Mesendoderm (in vitro differentiated cells): ENCODE measurements around the gene KLC3.

Experiments used
- DNase-seq: peaks from one replicate; pipeline ENCODE4 v3.0.0; 2013
- H2AK5ac ChIP-seq: 2 replicates; pipeline ENCODE4 v1.6.1; 2013; ENCODE audit warnings: low read length, inconsistent platforms
- H2BK120ac ChIP-seq: 2 replicates; pipeline ENCODE4 v1.6.1; 2013; ENCODE audit warnings: low read depth, mild to moderate bottlenecking, low read length, moderate library complexity, mixed read lengths
- H2BK15ac ChIP-seq: replicated peaks from 2 replicates; pipeline ENCODE4 v1.6.1; 2013; ENCODE audit warnings: low read depth, mild to moderate bottlenecking, moderate library complexity
- H2BK5ac ChIP-seq: 2 replicates; pipeline ENCODE4 v1.6.1; 2013; ENCODE audit warnings: low read length, inconsistent platforms
- H3K18ac ChIP-seq: 2 replicates; pipeline ENCODE4 v1.6.1; 2013; ENCODE audit warnings: mild to moderate bottlenecking, low read length, mixed read lengths
- H3K23ac ChIP-seq: one replicate; pipeline ENCODE4 v1.6.1; 2013; ENCODE audit warnings: low read length
- H3K27ac ChIP-seq: 2 replicates; pipeline ENCODE4 v1.5.1; 2013; ENCODE audit warnings: low read depth, mild to moderate bottlenecking, inconsistent platforms, low read length, moderate library complexity
- H3K27me3 ChIP-seq: 2 replicates; pipeline ENCODE4 v1.6.1; 2013; ENCODE audit warnings: low read length, control low read depth, mild to moderate bottlenecking, inconsistent platforms; ENCODE audit not compliant: insufficient read depth, poor library complexity
- H3K36me3 ChIP-seq: 2 replicates; pipeline ENCODE4 v1.6.1; 2013; ENCODE audit warnings: low read length, inconsistent platforms; ENCODE audit not compliant: control insufficient read depth, insufficient read depth
- H3K4ac ChIP-seq: one replicate; pipeline ENCODE4 v1.6.1; 2013; ENCODE audit warnings: low read depth, mild to moderate bottlenecking, low read length, moderate library complexity
- H3K4me1 ChIP-seq: 2 replicates; pipeline ENCODE4 v1.6.1; 2013; ENCODE audit warnings: low read depth, low read length, inconsistent platforms; ENCODE audit not compliant: control insufficient read depth
- H3K4me2 ChIP-seq: 2 replicates; pipeline ENCODE4 v1.6.1; 2013; ENCODE audit warnings: low read length
- H3K4me3 ChIP-seq: 2 replicates; pipeline ENCODE4 v1.5.1; 2013; ENCODE audit warnings: mild to moderate bottlenecking, low read length
- H3K56ac ChIP-seq: one replicate; pipeline ENCODE4 v1.6.1; 2013; ENCODE audit warnings: low read length
- H3K79me1 ChIP-seq: 2 replicates; pipeline ENCODE4 v1.6.1; 2013; ENCODE audit warnings: low read length, inconsistent platforms
- H3K79me2 ChIP-seq: 2 replicates; pipeline ENCODE4 v1.6.1; 2013; ENCODE audit warnings: mild to moderate bottlenecking, low read length; ENCODE audit not compliant: control insufficient read depth, insufficient read depth
- H3K9ac ChIP-seq: 2 replicates; pipeline ENCODE4 v1.6.1; 2013; ENCODE audit warnings: low read length, inconsistent platforms
- H4K5ac ChIP-seq: one replicate; pipeline ENCODE4 v1.6.1; 2013; ENCODE audit warnings: low read length
- H4K8ac ChIP-seq: one replicate; pipeline ENCODE4 v1.6.1; 2013; ENCODE audit warnings: low read depth, mild to moderate bottlenecking, control low read depth, low read length, moderate library complexity
- WGBS: extraction: QIAGEN DNeasy Blood & Tissue Kit; methylation state at CpG from one replicate; pipeline ENCODE4 v1.1.7; 2013; ENCODE audit warnings: low lambda C conversion rate, missing lambda C conversion rate; ENCODE audit not compliant: insufficient coverage; ENCODE audit errors: extremely low coverage; 5-methylcytosine and 5-hydroxymethylcytosine counted together

Gene KLC3

DNA sequence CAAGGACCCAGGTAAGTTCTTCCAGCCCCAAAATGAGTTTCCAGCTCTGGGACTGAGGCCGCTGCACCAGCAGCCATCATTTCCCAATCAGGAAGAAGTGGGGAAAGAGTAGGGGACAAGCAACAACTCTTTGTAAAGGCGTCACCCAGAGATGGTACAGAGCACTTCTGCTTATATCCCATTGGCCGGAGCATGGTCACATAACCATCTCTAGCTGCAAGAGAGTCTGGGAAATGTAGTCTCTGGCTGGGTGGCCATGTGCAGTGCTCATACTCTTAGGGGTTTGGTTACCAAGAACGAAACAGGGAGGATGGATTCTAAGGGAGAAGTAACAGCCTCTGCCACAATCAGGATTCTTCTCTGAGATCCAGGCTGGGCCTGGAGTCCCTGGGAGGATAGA, 44.2 kb upstream of the KLC3 start:
- H3K4me2 ChIP-seq = no peak overlapping the region
- no peaks in the 10 kb centered on the region for H3K79me1 ChIP-seq
- H3K18ac ChIP-seq = no peak overlapping the region
- no peak overlapping the region for H3K23ac ChIP-seq
- DNase-seq = no peak
- H3K4me3 ChIP-seq = no peak overlapping the region
- no peak overlapping the region for H4K5ac ChIP-seq
- no peaks in the 10 kb centered on the region for H3K27me3 ChIP-seq
- H4K8ac ChIP-seq = no peak overlapping the region
- WGBS = no CpG with 5 or more reads among the region's 4 CpGs
- H2BK120ac ChIP-seq = no peak overlapping the region
- no peak overlapping the region for H3K56ac ChIP-seq
- H3K79me2 ChIP-seq = no peaks in the 10 kb centered on the region
- H3K36me3 ChIP-seq = peaks cover 2% of the 10 kb centered on the region
- H3K4ac ChIP-seq = no peak overlapping the region
- no peaks in the 10 kb centered on the region for H3K4me1 ChIP-seq
- H3K9ac ChIP-seq = no peak overlapping the region
- H2AK5ac ChIP-seq = no peak overlapping the region
- no peak overlapping the region for H3K27ac ChIP-seq
- H2BK5ac ChIP-seq = no peak overlapping the region
- no peak overlapping the region for H2BK15ac ChIP-seq

DNA sequence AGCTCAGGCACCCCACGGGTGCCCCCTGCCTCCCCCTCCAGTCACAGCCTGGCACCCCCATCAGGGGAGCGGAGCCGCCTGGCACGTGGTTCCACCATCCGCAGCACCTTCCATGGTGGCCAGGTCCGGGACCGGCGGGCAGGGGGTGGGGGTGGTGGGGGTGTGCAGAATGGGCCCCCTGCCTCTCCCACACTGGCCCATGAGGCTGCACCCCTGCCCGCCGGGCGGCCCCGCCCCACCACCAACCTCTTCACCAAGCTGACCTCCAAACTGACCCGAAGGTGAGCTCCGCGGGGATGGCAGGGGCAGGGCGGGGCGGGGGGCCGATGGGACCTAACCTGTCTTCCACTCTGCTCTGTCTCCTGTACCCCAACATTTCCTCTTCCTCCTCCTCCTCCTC, 42.9 kb upstream of the KLC3 start:
- no peak overlapping the region for H3K23ac ChIP-seq
- no peak overlapping the region for H3K4me3 ChIP-seq
- no peak overlapping the region for H2BK120ac ChIP-seq
- H3K4me2 ChIP-seq = no peak overlapping the region
- no peak overlapping the region for H2AK5ac ChIP-seq
- no peak for DNase-seq
- no peak overlapping the region for H2BK5ac ChIP-seq
- no peak overlapping the region for H3K4ac ChIP-seq
- H3K9ac ChIP-seq = no peak overlapping the region
- no peaks in the 10 kb centered on the region for H3K4me1 ChIP-seq
- H4K5ac ChIP-seq = no peak overlapping the region
- no peak overlapping the region for H3K27ac ChIP-seq
- H3K18ac ChIP-seq = no peak overlapping the region
- peaks cover 2% of the 10 kb centered on the region for H3K36me3 ChIP-seq
- H3K27me3 ChIP-seq = no peaks in the 10 kb centered on the region
- no peaks in the 10 kb centered on the region for H3K79me2 ChIP-seq
- WGBS = no CpG with 5 or more reads among the region's 18 CpGs
- H3K79me1 ChIP-seq = no peaks in the 10 kb centered on the region
- H3K56ac ChIP-seq = no peak overlapping the region
- no peak overlapping the region for H2BK15ac ChIP-seq
- H4K8ac ChIP-seq = no peak overlapping the region

DNA sequence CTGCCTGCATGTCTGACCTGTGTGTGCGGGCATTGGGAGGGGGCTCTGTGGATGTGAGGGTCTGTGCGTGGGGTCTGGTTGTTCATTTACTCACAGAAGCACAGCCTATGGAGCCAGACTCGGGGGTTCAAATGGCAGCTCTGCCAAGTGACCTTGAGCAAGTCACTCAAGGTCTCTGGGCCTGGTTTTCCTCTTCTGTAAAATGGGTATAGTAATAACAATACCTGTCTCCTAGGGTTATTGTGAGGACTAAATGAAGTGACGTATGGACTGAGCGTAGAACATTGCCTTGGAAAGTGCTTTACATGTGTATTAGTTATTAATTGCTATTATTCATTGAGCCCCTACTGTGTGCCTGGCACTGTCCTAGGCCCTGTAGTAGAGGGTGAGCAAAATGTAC, 42.3 kb upstream of the KLC3 start:
- Histone ChIP-seq H3K79me2 (no peaks in the 10 kb centered on the region), H2BK120ac (no peak overlapping the region), H2BK15ac (no peak overlapping the region), H2BK5ac (no peak overlapping the region), H2AK5ac (no peak overlapping the region), H3K4ac (no peak overlapping the region), H3K56ac (no peak overlapping the region), H3K79me1 (no peaks in the 10 kb centered on the region), H4K8ac (no peak overlapping the region), H3K23ac (no peak overlapping the region), H3K27ac (no peak overlapping the region), H3K4me1 (no peaks in the 10 kb centered on the region), H3K27me3 (no peaks in the 10 kb centered on the region), H3K18ac (no peak overlapping the region), H3K4me3 (no peak overlapping the region), H3K9ac (no peak overlapping the region), H4K5ac (no peak overlapping the region), H3K36me3 (peaks cover 2% of the 10 kb centered on the region), H3K4me2 (no peak overlapping the region)
- no CpG with 5 or more reads among the region's 5 CpGs for WGBS
- DNase-seq = no peak

DNA sequence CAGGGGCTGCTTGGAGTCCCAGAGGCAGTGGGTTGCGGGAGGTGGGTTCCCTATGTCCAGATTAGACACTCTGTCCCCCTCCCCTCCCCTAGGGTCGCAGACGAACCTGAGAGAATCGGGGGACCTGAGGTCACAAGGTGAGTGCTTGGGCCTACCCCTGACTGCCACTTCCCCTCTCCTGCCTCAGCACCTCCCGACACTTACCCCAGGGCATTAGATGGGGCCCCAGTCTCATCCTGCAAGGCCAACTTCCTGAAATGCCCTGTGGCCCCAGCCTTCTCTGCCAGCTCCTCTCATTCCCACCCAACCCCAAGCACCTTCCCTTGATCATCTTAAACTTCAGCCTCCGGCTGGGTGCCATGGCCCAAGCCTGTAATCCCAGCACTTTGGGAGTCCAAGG, 40.8 kb upstream of the KLC3 start:
- no peaks in the 10 kb centered on the region for H3K79me1 ChIP-seq
- H3K9ac ChIP-seq = no peak overlapping the region
- no peak overlapping the region for H3K4me3 ChIP-seq
- H2BK120ac ChIP-seq = no peak overlapping the region
- H2BK5ac ChIP-seq = no peak overlapping the region
- no peak overlapping the region for H2AK5ac ChIP-seq
- H3K56ac ChIP-seq = no peak overlapping the region
- H3K23ac ChIP-seq = no peak overlapping the region
- H3K4me1 ChIP-seq = no peaks in the 10 kb centered on the region
- no peaks in the 10 kb centered on the region for H3K27me3 ChIP-seq
- H4K8ac ChIP-seq = no peak overlapping the region
- H2BK15ac ChIP-seq = no peak overlapping the region
- peaks cover 2% of the 10 kb centered on the region for H3K36me3 ChIP-seq
- no peak overlapping the region for H3K4me2 ChIP-seq
- no peak overlapping the region for H3K18ac ChIP-seq
- no peak overlapping the region for H4K5ac ChIP-seq
- H3K27ac ChIP-seq = no peak overlapping the region
- WGBS = no CpG with 5 or more reads among the region's 6 CpGs
- DNase-seq = no peak
- H3K79me2 ChIP-seq = no peaks in the 10 kb centered on the region
- H3K4ac ChIP-seq = no peak overlapping the region

DNA sequence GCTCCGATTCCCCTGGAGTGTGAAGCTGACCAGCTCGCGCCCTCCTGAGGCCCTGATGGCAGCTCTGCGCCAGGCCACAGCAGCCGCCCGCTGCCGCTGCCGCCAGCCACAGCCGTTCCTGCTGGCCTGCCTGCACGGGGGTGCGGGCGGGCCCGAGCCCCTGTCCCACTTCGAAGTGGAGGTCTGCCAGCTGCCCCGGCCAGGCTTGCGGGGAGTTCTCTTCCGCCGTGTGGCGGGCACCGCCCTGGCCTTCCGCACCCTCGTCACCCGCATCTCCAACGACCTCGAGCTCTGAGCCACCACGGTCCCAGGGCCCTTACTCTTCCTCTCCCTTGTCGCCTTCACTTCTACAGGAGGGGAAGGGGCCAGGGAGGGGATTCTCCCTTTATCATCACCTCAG, 38.1 kb upstream of the KLC3 start:
- H3K18ac ChIP-seq = no peak overlapping the region

DNA sequence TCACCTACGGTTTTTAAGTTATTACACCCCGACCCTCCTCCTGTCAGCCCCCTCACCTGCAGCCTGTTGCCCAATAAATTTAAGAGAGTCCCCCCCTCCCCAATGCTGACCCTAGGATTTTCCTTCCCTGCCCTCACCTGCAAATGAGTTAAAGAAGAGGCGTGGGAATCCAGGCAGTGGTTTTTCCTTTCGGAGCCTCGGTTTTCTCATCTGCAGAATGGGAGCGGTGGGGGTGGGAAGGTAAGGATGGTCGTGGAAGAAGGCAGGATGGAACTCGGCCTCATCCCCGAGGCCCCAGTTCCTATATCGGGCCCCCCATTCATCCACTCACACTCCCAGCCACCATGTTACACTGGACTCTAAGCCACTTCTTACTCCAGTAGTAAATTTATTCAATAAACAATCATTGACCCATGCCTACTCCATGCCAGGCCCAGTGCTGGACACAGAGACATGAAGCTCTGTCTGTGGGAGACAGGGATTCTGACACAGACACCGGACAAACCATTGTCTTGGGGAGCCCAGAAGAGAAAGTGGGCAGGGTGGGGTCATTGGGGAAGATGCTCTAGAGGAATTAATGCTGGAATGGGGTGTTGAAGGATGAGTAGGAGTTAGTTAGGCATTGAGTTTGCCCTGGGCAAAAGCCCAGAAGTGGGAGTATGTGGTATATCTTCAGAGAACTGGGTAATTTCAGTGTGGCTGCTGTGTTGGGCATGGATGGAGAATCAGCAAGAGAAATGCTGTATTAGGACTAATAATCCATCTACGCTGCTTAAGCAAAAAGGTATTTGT, 37.1 kb upstream of the KLC3 start:
- H3K4me1 ChIP-seq = no peaks in the 10 kb centered on the region
- no peak overlapping the region for H3K56ac ChIP-seq
- peaks cover 2% of the 10 kb centered on the region for H3K36me3 ChIP-seq
- H3K9ac ChIP-seq = no peak overlapping the region
- H3K4me3 ChIP-seq = no peak overlapping the region
- H2BK5ac ChIP-seq = no peak overlapping the region
- H3K4ac ChIP-seq = no peak overlapping the region
- no peak overlapping the region for H4K5ac ChIP-seq
- no peaks in the 10 kb centered on the region for H3K27me3 ChIP-seq
- no peak overlapping the region for H4K8ac ChIP-seq
- H3K27ac ChIP-seq = no peak overlapping the region
- H2BK15ac ChIP-seq = no peak overlapping the region
- H3K23ac ChIP-seq = no peak overlapping the region
- no peak overlapping the region for H3K4me2 ChIP-seq
- H2BK120ac ChIP-seq = no peak overlapping the region
- no peak overlapping the region for H3K18ac ChIP-seq
- no peak for DNase-seq
- no CpG with 5 or more reads among the region's 12 CpGs for WGBS
- no peaks in the 10 kb centered on the region for H3K79me1 ChIP-seq
- no peak overlapping the region for H2AK5ac ChIP-seq
- H3K79me2 ChIP-seq = no peaks in the 10 kb centered on the region

More for the DNA sequence above, 38.1 kb upstream of the KLC3 start:
- Histone ChIP-seq H2AK5ac (no peak overlapping the region), H3K56ac (no peak overlapping the region), H3K4me1 (no peaks in the 10 kb centered on the region), H2BK120ac (no peak overlapping the region), H3K23ac (no peak overlapping the region), H2BK15ac (no peak overlapping the region), H3K79me2 (no peaks in the 10 kb centered on the region), H4K8ac (no peak overlapping the region), H4K5ac (no peak overlapping the region), H3K27me3 (no peaks in the 10 kb centered on the region), H3K4me3 (no peak overlapping the region), H3K36me3 (peaks cover 2% of the 10 kb centered on the region), H3K9ac (no peak overlapping the region), H2BK5ac (no peak overlapping the region), H3K27ac (no peak overlapping the region), H3K79me1 (no peaks in the 10 kb centered on the region), H3K4me2 (no peak overlapping the region), H3K4ac (no peak overlapping the region)
- no peak for DNase-seq
- WGBS = no CpG with 5 or more reads among the region's 27 CpGs
